GM19468 (cell line): Measurements from ENCODE around the gene LAMA2.

Experiments used
- ATAC-seq: cut with Tn5 transposase; IDR thresholded peaks from one replicate; pipeline ENCODE4 v1.9.1; 2021; ENCODE audit warnings: mild to moderate bottlenecking, moderate library complexity, moderate number of reproducible peaks; ENCODE audit not compliant: unreplicated experiment; ENCODE audit errors: extremely low read depth

LAMA2 gene

GRCh38 chr6:129282019-129282418 lies 399.1 kb downstream of the LAMA2 start:
- ATAC-seq = no peak

- no peak for ATAC-seq
Observed at GRCh38 chr6:129284225-129284624, 401.3 kb downstream of the LAMA2 start.

DNA sequence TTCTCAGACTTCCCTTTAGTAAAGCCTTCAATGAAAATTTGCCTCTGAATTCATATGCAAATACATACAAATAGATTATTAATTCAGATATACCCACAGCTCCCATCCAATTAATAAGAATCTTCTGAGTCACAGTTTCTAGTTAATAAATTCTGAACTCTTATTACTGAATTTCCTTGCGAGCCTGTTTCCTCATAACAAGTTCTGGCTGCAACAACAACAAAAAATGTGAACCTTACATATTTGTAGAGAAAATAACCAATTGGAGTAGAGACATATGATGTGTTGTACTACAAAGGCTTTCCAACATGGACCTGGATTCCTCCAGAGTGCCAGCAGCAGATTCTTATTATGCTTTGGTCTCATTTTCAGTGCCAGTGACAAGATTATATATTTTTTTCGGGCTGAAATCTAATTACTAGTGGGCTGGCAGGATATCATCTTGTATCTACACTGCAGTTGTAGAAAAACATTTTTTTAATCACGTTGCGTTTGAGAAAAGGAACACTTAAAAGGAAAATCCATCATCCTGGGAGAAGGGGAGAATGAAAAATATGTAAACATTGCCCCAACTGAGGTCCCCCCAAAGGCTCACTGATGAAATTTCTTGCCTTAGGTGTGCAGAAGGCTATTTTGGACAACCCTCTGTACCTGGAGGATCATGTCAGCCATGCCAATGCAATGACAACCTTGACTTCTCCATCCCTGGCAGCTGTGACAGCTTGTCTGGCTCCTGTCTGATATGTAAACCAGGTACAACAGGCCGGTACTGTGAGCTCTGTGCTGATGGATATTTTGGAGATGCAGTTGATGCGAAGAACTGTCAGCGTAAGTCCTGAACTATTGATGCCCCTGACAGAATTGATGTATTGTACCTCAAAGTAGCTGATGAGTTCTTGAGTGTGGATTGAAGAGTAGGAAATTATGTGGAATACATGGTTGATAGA lies 404.6 kb downstream of the LAMA2 start:
- no peak for ATAC-seq

GRCh38 chr6:129289442-129289841 lies 406.5 kb downstream of the LAMA2 start:
- ATAC-seq = no peak

GRCh38 chr6:129292836-129293235 lies 409.9 kb downstream of the LAMA2 start:
- no peak for ATAC-seq

DNA sequence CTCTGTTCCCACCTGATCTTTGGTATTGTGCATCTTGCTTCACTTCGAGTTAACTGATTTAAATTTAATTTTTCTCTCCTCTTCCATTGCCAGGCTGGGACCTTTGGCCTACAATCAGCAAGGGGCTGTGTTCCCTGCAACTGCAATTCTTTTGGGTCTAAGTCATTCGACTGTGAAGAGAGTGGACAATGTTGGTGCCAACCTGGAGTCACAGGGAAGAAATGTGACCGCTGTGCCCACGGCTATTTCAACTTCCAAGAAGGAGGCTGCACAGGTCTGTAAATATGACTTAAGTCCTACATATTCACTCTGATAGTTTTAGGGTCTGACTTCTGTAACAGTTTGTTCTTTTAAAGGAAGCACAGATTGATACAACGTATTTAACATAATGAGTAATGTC lies 414.7 kb downstream of the LAMA2 start:
- ATAC-seq = no peak

DNA sequence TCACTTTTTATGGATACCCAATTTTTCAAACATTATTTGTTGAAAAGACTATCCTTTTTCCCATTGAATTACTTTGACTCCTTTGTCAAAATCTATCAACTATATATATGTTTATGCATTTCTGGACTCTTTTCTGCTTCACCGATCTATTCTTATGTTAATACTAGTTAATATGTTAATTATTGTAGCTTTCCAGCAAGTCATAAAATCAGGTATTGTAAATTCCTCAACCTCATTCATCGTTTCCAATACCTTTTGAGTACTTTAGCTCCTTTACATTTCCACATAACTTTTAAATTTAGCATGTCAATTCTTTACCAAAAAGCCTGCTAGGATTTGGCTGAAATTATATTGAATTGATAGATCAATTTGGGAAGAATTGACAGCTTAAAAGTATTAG lies 419.7 kb downstream of the LAMA2 start:
- ATAC-seq = no peak

DNA sequence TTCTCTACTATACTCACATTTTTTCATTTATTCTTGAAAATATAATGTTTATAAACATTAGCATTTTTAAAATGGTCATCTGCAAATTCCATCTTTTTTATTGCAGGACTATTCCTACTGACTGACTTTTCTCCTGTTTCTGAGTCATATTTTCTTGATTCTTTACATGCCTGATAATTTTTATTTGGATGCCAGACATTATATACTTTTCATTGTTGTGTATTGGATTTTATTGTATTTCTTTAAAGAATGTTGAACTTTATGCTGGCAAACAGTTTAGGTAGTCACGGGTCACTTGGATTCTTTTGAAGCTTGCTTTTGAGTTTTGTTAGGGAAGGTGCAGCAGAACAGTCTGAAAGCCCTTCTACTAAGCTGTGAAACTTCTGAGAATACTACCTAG lies 423.9 kb downstream of the LAMA2 start:
- ATAC-seq = no peak

- ATAC-seq = no peak
Observed at GRCh38 chr6:129307845-129308244, 424.9 kb downstream of the LAMA2 start.

GRCh38 chr6:129309154-129309553 lies 426.2 kb downstream of the LAMA2 start:
- ATAC-seq = no peak

GRCh38 chr6:129312880-129313279 lies 429.9 kb downstream of the LAMA2 start:
- ATAC-seq = no peak

GRCh38 chr6:129314575-129314974 lies 431.6 kb downstream of the LAMA2 start:
- no peak for ATAC-seq

DNA sequence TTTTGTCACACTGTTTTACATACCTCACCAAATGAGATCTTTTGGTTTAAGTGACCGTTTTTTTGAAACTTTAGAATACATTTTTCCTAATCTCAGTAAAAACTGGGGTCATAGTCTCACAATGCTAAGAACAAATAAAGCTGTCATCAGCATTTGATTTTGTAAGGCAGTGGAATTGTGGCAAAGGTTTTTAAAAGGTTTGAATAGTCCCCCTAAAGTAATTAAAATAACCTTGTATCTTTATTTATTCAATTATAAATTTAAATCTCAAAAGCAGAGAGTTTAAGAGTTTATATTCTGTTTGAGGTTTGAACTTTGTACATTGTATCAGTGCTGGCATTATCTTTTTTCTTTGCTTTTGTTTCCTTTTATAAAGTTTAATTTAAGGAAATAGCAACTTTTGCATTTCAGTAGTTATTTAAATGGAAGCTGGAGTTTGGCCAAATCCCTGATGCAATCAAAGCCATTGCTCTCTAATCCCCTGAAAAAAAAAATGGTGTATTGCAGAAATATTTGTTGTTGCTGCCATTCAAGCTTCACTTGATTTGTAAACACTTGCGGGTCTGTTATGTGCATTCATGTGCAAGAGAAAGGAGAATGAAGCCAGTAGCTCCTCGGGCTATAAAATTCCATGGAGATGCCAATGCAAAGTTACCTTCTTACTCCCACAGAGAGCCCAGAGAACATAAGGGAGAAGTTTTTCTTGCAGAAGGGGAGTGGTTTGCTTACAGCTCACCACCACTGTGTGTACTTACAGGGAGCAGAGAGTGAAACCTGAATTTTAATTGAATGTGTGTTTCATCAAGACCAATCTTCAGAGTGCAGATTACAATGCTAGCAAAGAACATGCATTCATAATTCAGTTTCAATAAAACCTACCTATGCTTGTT lies 435.2 kb downstream of the LAMA2 start:
- no peak for ATAC-seq

DNA sequence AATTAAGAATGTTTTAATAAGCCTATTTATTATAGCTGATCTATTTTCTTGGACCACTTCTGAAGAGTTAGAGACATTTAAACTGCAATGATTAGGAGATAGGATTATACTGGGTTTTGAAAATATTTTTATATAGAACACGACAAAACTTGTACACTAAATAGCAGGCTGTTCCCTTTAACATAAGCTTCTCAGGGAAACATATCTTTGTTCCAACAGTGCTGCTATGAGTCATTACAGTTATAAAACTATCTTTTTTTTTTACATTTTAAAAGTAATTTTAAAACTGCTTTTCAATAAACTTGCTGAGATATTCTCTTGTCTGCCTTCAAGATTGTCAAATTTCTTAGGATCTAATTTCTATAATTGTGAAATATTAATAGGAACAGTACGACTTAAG lies 438.0 kb downstream of the LAMA2 start:
- ATAC-seq = no peak

DNA sequence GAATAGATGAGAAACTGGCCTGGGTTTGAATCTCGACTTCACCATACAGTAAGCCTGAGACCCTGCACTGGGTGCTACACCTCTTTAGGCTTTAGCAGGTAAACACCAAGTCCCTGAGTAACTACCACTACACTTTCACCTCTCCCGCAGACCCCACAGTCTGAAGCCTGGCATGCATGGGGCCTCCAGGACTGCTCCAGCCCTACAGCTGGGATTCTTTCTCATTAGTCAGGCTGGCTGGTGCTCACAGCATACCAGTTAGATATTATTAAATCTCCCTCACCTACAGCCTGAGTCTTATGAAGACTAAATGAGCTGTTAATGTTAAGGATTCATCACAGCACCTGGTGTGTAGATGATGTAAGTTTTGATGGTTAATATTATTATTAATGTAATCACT lies 438.4 kb downstream of the LAMA2 start:
- ATAC-seq = no peak

DNA sequence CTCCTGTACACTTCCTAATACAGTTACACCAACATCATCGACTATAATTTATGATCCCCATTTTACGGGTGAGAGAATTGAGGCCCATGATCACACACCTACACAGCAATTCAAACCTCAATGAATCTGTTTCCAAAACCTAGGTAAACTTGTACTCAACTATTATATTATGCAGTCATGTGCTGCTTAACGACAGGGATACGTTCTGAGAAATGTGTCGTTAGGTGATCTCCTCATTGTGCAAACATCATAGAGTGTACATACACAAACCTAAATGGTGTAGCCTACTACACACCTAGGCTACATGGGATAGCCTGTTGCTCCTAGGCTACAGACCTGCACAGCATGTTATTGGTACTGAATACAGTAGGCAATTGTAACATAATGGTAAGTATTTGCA lies 441.4 kb downstream of the LAMA2 start:
- no peak for ATAC-seq

- ATAC-seq = no peak
Observed at GRCh38 chr6:129329678-129330077, 446.7 kb downstream of the LAMA2 start.

DNA sequence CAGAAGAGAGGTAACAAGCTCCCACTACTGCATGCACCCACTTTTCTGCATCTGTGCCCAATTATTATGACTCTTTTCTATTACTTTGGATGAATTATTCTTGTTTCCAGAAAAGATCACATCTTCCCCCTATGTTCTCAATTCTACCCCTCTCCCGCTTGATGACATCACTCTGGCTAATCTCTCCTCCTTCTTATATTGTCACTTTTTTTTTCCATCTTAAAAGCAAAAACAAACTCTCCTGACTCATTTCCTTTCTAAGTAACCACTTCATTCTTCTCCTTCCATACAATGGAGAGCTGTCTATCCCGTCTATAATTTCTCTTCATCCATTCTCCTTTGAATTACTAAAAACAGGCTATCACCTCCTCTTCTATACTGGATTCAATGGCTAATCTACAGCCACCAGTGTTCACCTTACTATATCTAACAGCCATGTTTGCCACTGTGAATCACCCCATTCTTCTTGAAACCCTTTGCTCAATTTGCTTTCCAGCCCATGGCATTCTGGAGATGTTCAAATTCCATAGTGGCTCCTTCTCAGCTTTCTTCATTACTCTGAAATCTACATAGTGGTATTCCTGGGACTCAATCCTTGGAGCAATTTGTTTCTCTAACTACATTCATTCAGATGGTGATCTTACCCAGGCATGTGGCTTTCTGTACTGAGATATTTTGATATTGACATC lies 448.7 kb downstream of the LAMA2 start:
- ATAC-seq = no peak

DNA sequence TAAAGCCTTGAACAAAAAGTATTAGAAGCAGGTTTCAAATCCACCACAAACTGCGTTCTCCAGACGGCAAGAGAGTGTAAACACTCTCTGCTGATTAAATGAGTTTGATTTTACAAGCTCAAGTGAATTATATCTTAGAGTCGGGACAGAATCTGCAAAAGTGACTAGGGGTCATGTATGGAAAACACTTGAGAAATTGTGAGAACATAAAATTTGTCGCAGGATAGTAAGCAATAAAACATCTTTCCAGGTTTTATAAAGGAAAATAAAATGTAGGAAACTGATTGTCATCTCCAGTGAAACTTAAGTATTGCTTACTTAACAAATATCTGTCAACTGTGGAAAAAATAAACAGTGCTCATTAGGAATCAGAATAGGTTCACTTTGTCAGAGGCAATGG lies 452.9 kb downstream of the LAMA2 start:
- no peak for ATAC-seq

- ATAC-seq = no peak
Observed at GRCh38 chr6:129338683-129339082, 455.7 kb downstream of the LAMA2 start.

DNA sequence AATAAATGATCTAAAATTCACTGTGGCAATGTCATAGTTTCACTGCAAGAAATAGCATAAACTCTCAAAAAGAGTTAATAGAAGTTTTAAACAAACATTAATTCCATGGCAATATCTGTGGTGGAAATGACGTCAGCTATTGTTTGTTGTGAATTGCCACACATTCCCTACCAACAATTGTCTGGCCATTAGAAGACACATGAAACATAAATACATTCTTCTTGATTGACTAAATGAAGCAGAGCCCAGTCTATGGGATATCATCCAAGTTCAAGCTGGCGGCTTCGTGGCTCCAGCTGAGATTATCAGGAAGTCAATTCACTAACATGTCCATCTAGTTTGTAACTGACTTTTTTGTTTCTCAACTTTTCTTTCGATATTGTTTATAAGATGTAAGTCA lies 458.0 kb downstream of the LAMA2 start:
- no peak for ATAC-seq
